CD4-positive, alpha-beta memory T cell (primary cell): ENCODE data around the gene HIPK4. TPM values are rescaled to one million over a fixed set of nuclear protein-coding genes. Genes with fewer than 3 reads are reported as not detected.
"Not testable (repeated sequence)": the region's sequence is repeated elsewhere in the genome, so short reads cannot be mapped to it uniquely, and the experiment has no call there.

ENCODE experiments used
- CTCF ChIA-PET: fragments of 350-600 bp; sonication (Branson Sonifier 250); formaldehyde crosslinking; loops from one replicate; lab custom pipeline; 2021; ENCODE audit warnings: inconsistent platforms; ENCODE audit not compliant: partially characterized antibody; lab: Charles Lee
- POLR2A ChIA-PET: fragments of 350-600 bp; sonication (Branson Sonifier 250); formaldehyde crosslinking; loops from one replicate; lab custom pipeline; 2021; ENCODE audit not compliant: partially characterized antibody; lab: Charles Lee
- DNase-seq, 5 donors: peaks; one replicate each; pipeline versions ENCODE4 v3.0.0 to v3.0.0-alpha.2; 2020 to 2022; ENCODE audit warnings: mixed read lengths in 1 of 5
- H3K27ac ChIP-seq: one replicate; pipeline ENCODE4 v1.7.0; 2013; ENCODE audit warnings: low read depth, low read length
- H3K27me3 ChIP-seq: 2 replicates; pipeline ENCODE4 v1.7.0; 2013; ENCODE audit warnings: mild to moderate bottlenecking, low read length, moderate library complexity; ENCODE audit not compliant: insufficient read depth
- H3K36me3 ChIP-seq: 2 replicates; pipeline ENCODE4 v1.7.0; 2013; ENCODE audit warnings: mild to moderate bottlenecking, low read length, moderate library complexity; ENCODE audit not compliant: insufficient read depth
- H3K4me1 ChIP-seq: 2 replicates; pipeline ENCODE4 v1.7.0; 2013; ENCODE audit warnings: mild to moderate bottlenecking, low read length, moderate library complexity; ENCODE audit not compliant: insufficient read depth
- H3K4me3 ChIP-seq, 2 donors: one replicate each; pipeline ENCODE4 v1.7.0; 2013; ENCODE audit warnings: low read length in 2 of 2, mild to moderate bottlenecking in 1 of 2
- H3K9me3 ChIP-seq, 2 donors: one replicate each; pipeline ENCODE4 v1.7.0; 2013; ENCODE audit warnings: low read length in 2 of 2, control low read depth in 1 of 2; ENCODE audit not compliant: control insufficient read depth in 1 of 2
- H3K27ac Mint-ChIP-seq, 7 donors: one replicate each; pipeline ENCODE4 v1.8.0; 2020 to 2021; ENCODE audit warnings: mixed read lengths in 7 of 7, mild to moderate bottlenecking in 6 of 7, inconsistent platforms in 3 of 7, moderate library complexity in 3 of 7
- H3K27me3 Mint-ChIP-seq, 2 donors: one replicate each; pipeline ENCODE4 v1.8.0; 2020 to 2021; ENCODE audit warnings: mixed read lengths in 2 of 2
- H3K36me3 Mint-ChIP-seq, 2 donors: one replicate each; pipeline ENCODE4 v1.8.0; 2020 to 2021; ENCODE audit warnings: mixed read lengths in 2 of 2, inconsistent platforms in 1 of 2, mild to moderate bottlenecking in 1 of 2
- H3K4me1 Mint-ChIP-seq, 4 donors: one replicate each; pipeline ENCODE4 v1.8.0; 2020 to 2021; ENCODE audit warnings: mixed read lengths in 4 of 4, mild to moderate bottlenecking in 1 of 4
- H3K4me3 Mint-ChIP-seq, 8 donors: one replicate each; pipeline ENCODE4 v1.8.0; 2020 to 2021; ENCODE audit warnings: mixed read lengths in 8 of 8, mild to moderate bottlenecking in 7 of 8, moderate library complexity in 6 of 8, inconsistent platforms in 3 of 8
- H3K9me3 Mint-ChIP-seq, 8 donors: one replicate each; pipeline ENCODE4 v1.8.0; 2020 to 2021; ENCODE audit warnings: mixed read lengths in 8 of 8, mild to moderate bottlenecking in 5 of 8, inconsistent platforms in 3 of 8, moderate library complexity in 1 of 8
- intact Hi-C: fragments of 100-400 bp; cut with micrococcal nuclease; formaldehyde crosslinking; loops from one replicate; pipeline ENCODE4 v1.15.1; 2023
- polyA plus RNA-seq, 2 donors: library from polyadenylated mRNA; unstranded; fragments of 300-500 nt; fragmentation: Illumina TruSeq; gene quantifications; one replicate each; pipeline ENCODE4 v1.2.3, GENCODE V29; 2021
- total RNA-seq, 2 experiments: library from RNA; stranded (reverse); gene quantifications; one replicate each; pipeline ENCODE4 v1.2.3, GENCODE V29; 2021

Gene HIPK4
- total and polyA plus RNA-seq, 4 experiments from 2014 or later = not detected

- intact Hi-C loops = no loop called here
- CTCF ChIA-PET = no interaction called here
- no peaks in the 10 kb centered on the region for H3K9me3 Mint-ChIP-seq
- POLR2A ChIA-PET = no interaction called here
- no peaks in the 10 kb centered on the region for H3K4me1 ChIP-seq
- H3K9me3 ChIP-seq = no peaks in the 10 kb centered on the region
- H3K4me3 ChIP-seq = no peak overlapping the region
- H3K4me3 Mint-ChIP-seq = no peak overlapping the region
- no peak for DNase-seq
- peak overlapping the region in 1 of 7 donors; percentile 44 for H3K27ac Mint-ChIP-seq
- H3K27me3 ChIP-seq = no peaks in the 10 kb centered on the region
- H3K4me1 Mint-ChIP-seq = peaks cover 0 to 5% (median 4%) of the 10 kb centered on the region in 4 donors
- H3K36me3 Mint-ChIP-seq = peaks cover 15 to 33% of the 10 kb centered on the region in 2 donors
- H3K27ac ChIP-seq = no peak overlapping the region
- H3K36me3 ChIP-seq = peaks cover 18% of the 10 kb centered on the region
- H3K27me3 Mint-ChIP-seq = no peaks in the 10 kb centered on the region
Observed at GRCh38 chr19:40374084-40374483, 15.9 kb downstream of the HIPK4 start.

DNA sequence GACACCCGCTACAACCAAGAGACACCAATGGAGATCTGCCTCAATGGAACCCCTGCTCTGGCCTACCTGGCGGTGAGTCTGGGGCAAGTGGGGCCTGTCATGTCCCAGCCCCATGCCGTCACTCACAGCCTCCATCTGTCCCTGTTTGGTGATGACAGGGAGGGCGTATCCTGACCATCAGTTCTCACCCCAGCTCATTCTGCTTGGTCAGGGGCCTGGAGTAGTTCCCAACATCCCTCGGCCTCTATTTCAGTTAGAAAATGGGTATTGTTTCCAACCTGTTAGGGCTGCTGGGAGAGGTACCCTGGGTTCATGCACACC, 18.2 kb downstream of the HIPK4 start:
- no peak overlapping the region for H3K4me3 Mint-ChIP-seq
- Histone ChIP-seq H3K4me3 (no peak overlapping the region), H3K27ac (no peak overlapping the region), H3K36me3 (peaks cover 27% of the 10 kb centered on the region), H3K9me3 (no peaks in the 10 kb centered on the region), H3K27me3 (no peaks in the 10 kb centered on the region), H3K4me1 (no peaks in the 10 kb centered on the region)
- intact Hi-C loops = no loop called here
- H3K4me1 Mint-ChIP-seq = peaks cover 0 to 5% (median 4%) of the 10 kb centered on the region in 4 donors
- no peak for DNase-seq
- H3K27me3 Mint-ChIP-seq = no peaks in the 10 kb centered on the region
- no peaks in the 10 kb centered on the region for H3K9me3 Mint-ChIP-seq
- ChIA-PET CTCF (no interaction called here), POLR2A (no interaction called here)
- H3K36me3 Mint-ChIP-seq = peaks cover 12 to 37% of the 10 kb centered on the region in 2 donors
- H3K27ac Mint-ChIP-seq = peak overlapping the region in 1 of 7 donors; percentile 66

DNA sequence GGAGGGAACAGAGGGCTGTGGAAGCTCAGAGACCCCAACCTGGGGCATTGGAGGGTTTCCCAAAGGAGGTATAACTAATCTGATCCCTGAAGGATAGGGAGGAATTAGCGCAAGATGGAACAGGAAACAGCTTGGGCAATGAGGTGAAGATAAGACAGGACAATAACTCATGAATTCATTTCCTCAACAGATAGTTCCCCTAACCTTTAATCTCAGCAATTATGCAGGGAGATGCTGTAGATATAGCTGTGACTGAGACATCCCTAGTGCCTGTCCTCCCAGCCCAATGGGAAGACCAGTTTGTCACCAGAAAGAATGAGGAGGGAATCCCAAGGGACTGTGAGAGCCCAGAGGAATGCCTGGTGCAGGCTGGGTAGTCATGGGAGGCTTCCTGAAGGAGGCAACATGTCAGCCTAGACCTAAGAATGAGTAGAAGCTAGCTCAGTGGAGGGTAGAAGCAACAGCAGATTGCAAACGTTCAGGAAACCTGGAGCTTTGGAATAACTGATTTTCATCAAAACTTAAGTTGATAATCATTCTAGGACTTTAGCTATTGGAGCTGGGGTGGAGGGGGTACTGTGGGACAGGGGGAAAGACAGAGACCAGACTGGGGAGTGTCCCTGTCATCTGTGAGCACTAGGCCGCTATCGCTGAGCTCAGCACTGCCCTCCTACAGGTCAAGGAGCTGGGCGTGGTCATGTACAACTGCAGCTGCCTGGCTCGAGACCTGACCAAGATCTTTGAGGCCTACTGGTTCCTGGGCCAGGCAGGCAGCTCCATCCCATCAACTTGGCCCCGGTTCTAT, 18.8 kb downstream of the HIPK4 start:
- H3K4me3 ChIP-seq = no peak overlapping the region
- ChIA-PET POLR2A (no interaction called here), CTCF (interaction anchor here (0.7 kb wide), 1 partner anchor 49 kb away, joined by 3 read pairs; no protein-coding TSS in a partner anchor)
- Mint-ChIP-seq H3K27ac (peak overlapping the region in 1 of 7 donors; percentile 8), H3K27me3 (no peaks in the 10 kb centered on the region), H3K4me3 (no peak overlapping the region), H3K36me3 (peaks cover 12 to 38% of the 10 kb centered on the region in 2 donors), H3K9me3 (no peaks in the 10 kb centered on the region), H3K4me1 (peaks cover 0 to 5% (median 4%) of the 10 kb centered on the region in 4 donors)
- peaks cover 27% of the 10 kb centered on the region for H3K36me3 ChIP-seq
- no peak for DNase-seq
- H3K27ac ChIP-seq = no peak overlapping the region
- H3K27me3 ChIP-seq = no peaks in the 10 kb centered on the region
- intact Hi-C loops = no loop called here
- H3K9me3 ChIP-seq = no peaks in the 10 kb centered on the region
- no peaks in the 10 kb centered on the region for H3K4me1 ChIP-seq

DNA sequence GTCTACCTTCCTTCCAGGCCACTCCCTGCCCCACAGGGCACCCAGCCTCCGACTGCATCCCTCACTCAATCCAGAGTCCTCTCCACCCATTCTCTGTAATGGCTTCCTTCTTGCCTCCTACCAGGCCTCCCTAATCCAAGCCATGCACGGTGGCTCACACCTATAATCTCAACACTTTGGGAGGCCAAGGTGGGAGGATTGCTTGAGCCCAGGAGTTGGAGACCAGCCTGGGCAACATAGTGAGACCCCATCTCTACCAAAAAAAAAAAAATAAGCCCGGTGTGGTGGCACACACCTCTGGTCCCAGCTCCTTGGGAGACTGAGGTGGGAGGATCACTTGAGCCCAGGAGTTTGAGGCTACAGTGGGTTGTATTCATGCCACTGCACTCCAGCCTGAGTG, 19.7 kb downstream of the HIPK4 start:
- H3K9me3 Mint-ChIP-seq, H3K9me3 ChIP-seq, intact Hi-C loops, H3K27ac Mint-ChIP-seq, H3K4me3 ChIP-seq, H3K4me1 ChIP-seq, H3K27me3 ChIP-seq, H3K27ac ChIP-seq, H3K4me1 Mint-ChIP-seq, DNase-seq, H3K4me3 Mint-ChIP-seq, CTCF ChIA-PET, H3K27me3 Mint-ChIP-seq: not testable (repeated sequence)
- H3K36me3 ChIP-seq = peaks cover 27% of the 10 kb centered on the region
- H3K36me3 Mint-ChIP-seq = peaks cover 15 to 36% of the 10 kb centered on the region in 2 donors
- POLR2A ChIA-PET = interaction anchor here (0.6 kb wide), 1 partner anchor 978 kb away, joined by 3 read pairs; no protein-coding TSS in a partner anchor

GRCh38 chr19:40369797-40370196, 20.2 kb downstream of the HIPK4 start:
- ChIA-PET CTCF (no interaction called here), POLR2A (interaction anchor here (0.6 kb wide), 1 partner anchor 979 kb away, joined by 3 read pairs; no protein-coding TSS in a partner anchor)
- no peak overlapping the region for H3K27ac Mint-ChIP-seq
- Histone ChIP-seq H3K4me1 (peaks cover 6% of the 10 kb centered on the region), H3K27me3 (no peaks in the 10 kb centered on the region), H3K36me3 (peaks cover 27% of the 10 kb centered on the region), H3K27ac (no peak overlapping the region), H3K4me3 (no peak overlapping the region), H3K9me3 (no peaks in the 10 kb centered on the region)
- no peaks in the 10 kb centered on the region for H3K27me3 Mint-ChIP-seq
- H3K9me3 Mint-ChIP-seq = no peaks in the 10 kb centered on the region
- DNase-seq = no peak
- peaks cover 15 to 35% of the 10 kb centered on the region in 2 donors for H3K36me3 Mint-ChIP-seq
- intact Hi-C loops = no loop called here
- peaks cover 4 to 8% (median 7%) of the 10 kb centered on the region in 4 donors for H3K4me1 Mint-ChIP-seq
- no peak overlapping the region for H3K4me3 Mint-ChIP-seq

DNA sequence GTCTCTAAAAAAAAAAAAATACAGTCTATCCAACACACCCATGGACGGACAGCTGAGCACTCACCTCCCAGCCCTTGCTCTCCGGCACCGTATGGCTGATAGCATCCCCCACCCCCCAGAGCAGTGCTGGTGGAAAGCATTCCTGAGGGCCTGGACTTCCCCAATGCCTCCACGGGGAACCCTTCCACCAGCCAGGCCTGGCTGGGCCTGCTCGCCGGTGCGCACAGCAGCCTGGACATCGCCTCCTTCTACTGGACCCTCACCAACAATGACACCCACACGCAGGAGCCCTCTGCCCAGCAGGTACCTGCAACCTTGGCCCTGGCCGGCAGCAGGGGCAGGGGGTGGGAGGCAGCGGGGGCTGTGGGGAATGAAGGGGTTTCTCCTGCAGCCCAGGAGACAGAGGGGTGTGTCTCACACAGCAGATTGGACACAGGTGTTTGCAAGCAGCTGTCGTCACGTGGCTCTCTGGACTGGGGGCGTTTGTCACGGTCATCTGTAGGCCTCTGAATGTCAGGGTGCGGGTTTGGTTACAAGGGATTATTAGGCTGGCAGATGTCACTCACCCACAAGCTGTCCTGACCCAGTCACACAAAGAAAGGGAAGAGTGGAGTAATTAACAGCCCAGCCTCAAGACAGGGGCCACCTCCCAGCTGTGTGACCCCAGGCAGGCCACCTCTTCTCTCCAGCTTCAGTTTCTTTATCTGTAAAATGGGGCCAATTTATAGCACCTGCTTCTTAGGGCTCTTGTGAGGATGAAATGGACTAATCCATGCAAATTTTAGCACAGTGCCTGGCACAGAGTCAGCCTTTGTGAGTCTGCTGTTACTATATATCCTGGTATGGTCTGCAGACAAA, 22.2 kb downstream of the HIPK4 start:
- DNase-seq = no peak
- CTCF ChIA-PET = no interaction called here

More for the DNA sequence above, 22.2 kb downstream of the HIPK4 start:
- no peaks in the 10 kb centered on the region for H3K27me3 Mint-ChIP-seq
- no peaks in the 10 kb centered on the region for H3K9me3 Mint-ChIP-seq
- peaks cover 9 to 25% of the 10 kb centered on the region in 2 donors for H3K36me3 Mint-ChIP-seq
- H3K27ac ChIP-seq = no peak overlapping the region
- H3K4me3 Mint-ChIP-seq = no peak overlapping the region
- no peaks in the 10 kb centered on the region for H3K9me3 ChIP-seq
- peaks cover 20% of the 10 kb centered on the region for H3K36me3 ChIP-seq
- no peak overlapping the region for H3K4me3 ChIP-seq
- no peak overlapping the region for H3K27ac Mint-ChIP-seq
- POLR2A ChIA-PET = interaction anchor here (0.8 kb wide), 1 partner anchor 66 kb away, joined by 3 read pairs; no protein-coding TSS in a partner anchor
- intact Hi-C loops = no loop called here
- no peaks in the 10 kb centered on the region for H3K27me3 ChIP-seq
- peaks cover 10% of the 10 kb centered on the region for H3K4me1 ChIP-seq
- H3K4me1 Mint-ChIP-seq = peaks cover 6 to 19% (median 12%) of the 10 kb centered on the region in 4 donors
